Activated naive CD4-positive, alpha-beta T cell treated with Interleukin-2 at 50 U/mL for 16 hours (primary cell): ENCODE measurements around the gene MEGF10.

Experiments used
- DNase-seq: peaks from one replicate; pipeline ENCODE4 v3.0.0-alpha.2; 2020

MEGF10 gene

GRCh38 chr5:127447827-127448226 is 157.2 kb downstream of the MEGF10 start:
- no peak for DNase-seq

- DNase-seq, result no peak
These were observed 159.4 kb downstream of the MEGF10 start for GRCh38 chr5:127450046-127450445.

- DNase-seq, result no peak
These were observed 160.5 kb downstream of the MEGF10 start for GRCh38 chr5:127451096-127451495.

GRCh38 chr5:127452626-127453025 is 162.0 kb downstream of the MEGF10 start:
- DNase-seq, result no peak

- no peak for DNase-seq
These were observed 180.6 kb downstream of the MEGF10 start for GRCh38 chr5:127471211-127471610.

GRCh38 chr5:127472700-127473099 is 182.1 kb downstream of the MEGF10 start:
- DNase-seq, result no peak

GRCh38 chr5:127486471-127486870 is 195.9 kb downstream of the MEGF10 start:
- no peak for DNase-seq

- no peak for DNase-seq
These were observed 202.5 kb downstream of the MEGF10 start for GRCh38 chr5:127492854-127493738.

GRCh38 chr5:127498548-127498947 is 208.0 kb downstream of the MEGF10 start:
- no peak for DNase-seq

GRCh38 chr5:127505905-127506304 is 215.3 kb downstream of the MEGF10 start:
- no peak for DNase-seq

GRCh38 chr5:127506616-127507015 is 216.0 kb downstream of the MEGF10 start:
- DNase-seq, result no peak

- no peak for DNase-seq
These were observed 218.2 kb downstream of the MEGF10 start for GRCh38 chr5:127508644-127509373.
